HEK293T (cell line): Measurements from ENCODE around the gene FAM181B.

Source experiments
- CTCF ChIA-PET: fragments of 350-600 bp; formaldehyde crosslinking; extraction: SDS; loops from one replicate; lab custom pipeline; 2021; ENCODE audit warnings: antibody characterized with exemption, inconsistent platforms; lab: Yijun Ruan, JAX
- POLR2A ChIA-PET: fragments of 350-600 bp; formaldehyde crosslinking; extraction: SDS; loops from one replicate; lab custom pipeline; 2020; ENCODE audit warnings: antibody characterized with exemption, inconsistent platforms; lab: Yijun Ruan, JAX
- DNase-seq: peaks from one replicate; pipeline ENCODE4 v3.0.0; 2012; ENCODE audit warnings: mixed read lengths; ENCODE audit errors: extremely low spot score
- ARNT ChIP-seq: fragments of 450-650 bp; IDR thresholded peaks from 2 replicates; pipeline ENCODE4 v1.6.1; 2017; ENCODE audit warnings: mild to moderate bottlenecking
- BHLHE40 ChIP-seq: fragments of 450-650 bp; IDR thresholded peaks from 2 replicates; pipeline ENCODE4 v1.6.1; 2016; ENCODE audit warnings: mild to moderate bottlenecking, moderate library complexity, borderline replicate concordance
- CTBP1 ChIP-seq: fragments of 450-650 bp; IDR thresholded peaks from 2 replicates; pipeline ENCODE4 v1.6.1; 2016; ENCODE audit warnings: borderline replicate concordance
- ELF4 ChIP-seq: fragments of 450-650 bp; IDR thresholded peaks from 2 replicates; pipeline ENCODE4 v1.6.1; 2017; ENCODE audit warnings: antibody characterized with exemption
- FOXA1 ChIP-seq: fragments of 450-650 bp; IDR thresholded peaks from 2 replicates; pipeline ENCODE4 v1.6.1; 2016; ENCODE audit warnings: mild to moderate bottlenecking
- FOXK2 ChIP-seq: fragments of 450-650 bp; IDR thresholded peaks from 2 replicates; pipeline ENCODE4 v1.6.1; 2016; ENCODE audit warnings: mild to moderate bottlenecking
- FOXM1 ChIP-seq: fragments of 450-650 bp; IDR thresholded peaks from 2 replicates; pipeline ENCODE4 v1.6.1; 2017; ENCODE audit warnings: mild to moderate bottlenecking, borderline replicate concordance
- HDGF ChIP-seq: fragments of 450-650 bp; IDR thresholded peaks from 2 replicates; pipeline ENCODE4 v1.6.1; 2017; ENCODE audit warnings: antibody characterized with exemption, borderline replicate concordance
- L3MBTL2 ChIP-seq: fragments of 450-650 bp; conservative IDR thresholded peaks from 2 replicates; pipeline ENCODE4 v1.6.1; 2016; ENCODE audit warnings: mild to moderate bottlenecking
- LEF1 ChIP-seq: fragments of 450-650 bp; IDR thresholded peaks from 2 replicates; pipeline ENCODE4 v1.6.1; 2017; ENCODE audit warnings: mild to moderate bottlenecking, borderline replicate concordance
- NFRKB ChIP-seq: fragments of 450-650 bp; IDR thresholded peaks from 2 replicates; pipeline ENCODE4 v1.6.1; 2016; ENCODE audit warnings: mild to moderate bottlenecking, moderate library complexity
- PKNOX1 ChIP-seq: fragments of 450-650 bp; IDR thresholded peaks from 2 replicates; pipeline ENCODE4 v1.6.1; 2016
- SP1 ChIP-seq: fragments of 450-650 bp; IDR thresholded peaks from 2 replicates; pipeline ENCODE4 v1.6.1; 2017
- SUZ12 ChIP-seq: fragments of 450-650 bp; IDR thresholded peaks from 2 replicates; pipeline ENCODE4 v1.6.1; 2016; ENCODE audit warnings: mild to moderate bottlenecking
- TARDBP ChIP-seq: fragments of 450-650 bp; IDR thresholded peaks from 2 replicates; pipeline ENCODE4 v1.6.1; 2016
- ZNF384 ChIP-seq: fragments of 450-650 bp; IDR thresholded peaks from 2 replicates; pipeline ENCODE4 v1.6.1; 2016

The FAM181B gene

DNA sequence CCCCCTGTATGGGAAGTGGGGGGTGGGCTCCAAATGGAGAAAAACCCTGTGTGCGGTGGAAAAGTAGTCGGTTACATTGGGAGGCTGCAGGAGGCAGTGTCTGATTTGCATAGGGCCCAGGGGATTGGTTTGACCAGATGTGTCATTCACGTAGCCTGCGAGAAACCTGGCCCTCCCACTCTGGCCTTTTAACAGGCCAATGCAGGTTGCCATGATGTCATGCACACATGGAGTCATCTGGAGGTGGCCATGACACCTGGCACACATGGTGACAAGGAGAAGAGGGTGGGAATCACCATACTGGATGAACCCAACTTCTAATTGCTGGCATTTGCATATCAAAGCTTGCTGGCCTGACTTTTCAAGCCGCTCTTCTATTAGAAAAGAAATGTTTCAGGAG is 50.6 kb downstream of the FAM181B start:
- ChIA-PET CTCF (interaction anchor here (0.6 to 5.4 kb wide), 2 partner anchors 12 to 732 kb away, joined by 3 to 37 read pairs; no protein-coding TSS in a partner anchor), POLR2A (no interaction called here)
- TF ChIP-seq ARNT (no peak), LEF1 (no peak), HDGF (no peak), ELF4 (no peak), FOXM1 (no peak), NFRKB (no peak), PKNOX1 (no peak), SP1 (no peak), BHLHE40 (no peak), CTBP1 (no peak), FOXA1 (no peak), TARDBP (no peak)
- no peak for DNase-seq

GRCh38 chr11:82682003-82682751 is 51.5 kb downstream of the FAM181B start:
- ChIA-PET POLR2A (no interaction called here), CTCF (interaction anchor here (5.4 kb wide), 1 partner anchor 13 kb away, joined by 37 read pairs; no protein-coding TSS in a partner anchor)
- no peak for TF ChIP-seq FOXA1
- TF ChIP-seq SUZ12: no peak
- TF ChIP-seq ELF4: no peak
- TF ChIP-seq FOXM1: no peak
- TF ChIP-seq PKNOX1: no peak
- no peak for TF ChIP-seq L3MBTL2
- no peak for TF ChIP-seq TARDBP
- TF ChIP-seq HDGF: no peak
- TF ChIP-seq BHLHE40: no peak
- no peak for TF ChIP-seq FOXK2
- peak; percentile 54 for DNase-seq

- DNase-seq: no peak
- ChIA-PET CTCF (interaction anchor here (0.5 to 2.4 kb wide), 2 partner anchors 16 to 328 kb away, joined by 4 to 22 read pairs; no protein-coding TSS in a partner anchor), POLR2A (no interaction called here)
- TF ChIP-seq SP1: no peak
- no peak for TF ChIP-seq CTBP1
- no peak for TF ChIP-seq HDGF
- TF ChIP-seq BHLHE40: no peak
- no peak for TF ChIP-seq FOXM1
- no peak for TF ChIP-seq LEF1
- no peak for TF ChIP-seq TARDBP
- TF ChIP-seq FOXK2: no peak
- no peak for TF ChIP-seq L3MBTL2
- no peak for TF ChIP-seq ZNF384
- no peak for TF ChIP-seq ELF4
- no peak for TF ChIP-seq PKNOX1
- TF ChIP-seq FOXA1: no peak
- no peak for TF ChIP-seq SUZ12
- TF ChIP-seq NFRKB: no peak
- no peak for TF ChIP-seq ARNT
Observed at GRCh38 chr11:82680252-82680651, 53.4 kb downstream of the FAM181B start.
